ENCODE results near the gene SNX32.

Gene SNX32

GRCh38 chr11:65792456-65792855 is 41.3 kb upstream of the SNX32 start:
- TF ChIP-seq GATA2 (IDR thresholded peaks at IDR 0.05; ENCODE audit: low read depth, low read length) (no peak), GATA3 (IDR thresholded peaks at IDR 0.05; ENCODE audit: low read depth, low read length) (no peak)

GRCh38 chr11:65793144-65793581 is 40.6 kb upstream of the SNX32 start:
- TF ChIP-seq GATA2 (IDR thresholded peaks at IDR 0.05; ENCODE audit: low read depth, low read length) (no peak), GATA3 (IDR thresholded peaks at IDR 0.05; ENCODE audit: low read depth, low read length) (no peak)

- no peak for TF ChIP-seq GATA3 (IDR thresholded peaks at IDR 0.05; ENCODE audit: low read depth, low read length)
- no peak for TF ChIP-seq GATA2 (IDR thresholded peaks at IDR 0.05; ENCODE audit: low read depth, low read length)
These were observed 40.0 kb upstream of the SNX32 start for GRCh38 chr11:65793625-65794400.

GRCh38 chr11:65794570-65795510 is 38.9 kb upstream of the SNX32 start:
- TF ChIP-seq GATA3 (IDR thresholded peaks at IDR 0.05; ENCODE audit: low read depth, low read length), result no peak
- TF ChIP-seq GATA2 (IDR thresholded peaks at IDR 0.05; ENCODE audit: low read depth, low read length), result no peak

- TF ChIP-seq GATA2 (IDR thresholded peaks at IDR 0.05; ENCODE audit: low read depth, low read length) (no peak), GATA3 (IDR thresholded peaks at IDR 0.05; ENCODE audit: low read depth, low read length) (no peak)
These were observed 36.8 kb upstream of the SNX32 start for GRCh38 chr11:65796726-65797601.

- TF ChIP-seq GATA3 (IDR thresholded peaks at IDR 0.05; ENCODE audit: low read depth, low read length), result no peak
- TF ChIP-seq GATA2 (IDR thresholded peaks at IDR 0.05; ENCODE audit: low read depth, low read length), result no peak
These were observed 36.1 kb upstream of the SNX32 start for GRCh38 chr11:65797711-65798110.

- no peak for TF ChIP-seq GATA3 (IDR thresholded peaks at IDR 0.05; ENCODE audit: low read depth, low read length)
- TF ChIP-seq GATA2 (IDR thresholded peaks at IDR 0.05; ENCODE audit: low read depth, low read length), result no peak
These were observed 34.9 kb upstream of the SNX32 start for GRCh38 chr11:65798882-65799281.

- no peak for TF ChIP-seq GATA3 (IDR thresholded peaks at IDR 0.05; ENCODE audit: low read depth, low read length)
- TF ChIP-seq GATA2 (IDR thresholded peaks at IDR 0.05; ENCODE audit: low read depth, low read length), result no peak
These were observed 32.4 kb upstream of the SNX32 start for GRCh38 chr11:65801153-65801987.

- TF ChIP-seq GATA2 (IDR thresholded peaks at IDR 0.05; ENCODE audit: low read depth, low read length), result no peak
- no peak for TF ChIP-seq GATA3 (IDR thresholded peaks at IDR 0.05; ENCODE audit: low read depth, low read length)
These were observed 30.9 kb upstream of the SNX32 start for GRCh38 chr11:65802841-65803240.

- TF ChIP-seq GATA2 (IDR thresholded peaks at IDR 0.05; ENCODE audit: low read depth, low read length) (no peak), GATA3 (IDR thresholded peaks at IDR 0.05; ENCODE audit: low read depth, low read length) (no peak)
These were observed 29.8 kb upstream of the SNX32 start for GRCh38 chr11:65803797-65804492.

GRCh38 chr11:65806979-65807378 is 26.8 kb upstream of the SNX32 start:
- no peak for TF ChIP-seq GATA3 (IDR thresholded peaks at IDR 0.05; ENCODE audit: low read depth, low read length)
- TF ChIP-seq GATA2 (IDR thresholded peaks at IDR 0.05; ENCODE audit: low read depth, low read length), result no peak

GRCh38 chr11:65808744-65809341 is 24.9 kb upstream of the SNX32 start:
- TF ChIP-seq GATA3 (IDR thresholded peaks at IDR 0.05; ENCODE audit: low read depth, low read length), result no peak
- TF ChIP-seq GATA2 (IDR thresholded peaks at IDR 0.05; ENCODE audit: low read depth, low read length), result no peak
